HG02852 (cell line): ENCODE data around the gene CTRL.
"Not testable (repeated sequence)": the region's sequence is repeated elsewhere in the genome, so short reads cannot be mapped to it uniquely, and the experiment has no call there.

Source experiments
- ATAC-seq: cut with Tn5 transposase; IDR thresholded peaks from one replicate; pipeline ENCODE4 v1.9.1; 2021; ENCODE audit warnings: mild to moderate bottlenecking, moderate library complexity; ENCODE audit not compliant: unreplicated experiment

Gene CTRL

GRCh38 chr16:67931712-67932461 lies at the start of gene CTRL:
Gene CTRL (minus strand): TSS chr16:67931862. CDS start chr16:67931852, 10 bp downstream.
- ATAC-seq: no peak

- ATAC-seq: no peak
Measured at GRCh38 chr16:67979955-67980678, 48.5 kb upstream of the CTRL start, which contains the start of gene DPEP3. Gene DPEP3 (minus strand): TSS chr16:67980499. CDS start chr16:67980380, 119 bp downstream.

GRCh38 chr16:67977469-67978227 lies 46.0 kb upstream of the CTRL start:
- ATAC-seq: no peak

- no peak for ATAC-seq
Measured at GRCh38 chr16:67977005-67977404, 45.3 kb upstream of the CTRL start.

GRCh38 chr16:67976205-67976604 lies 44.5 kb upstream of the CTRL start:
- no peak for ATAC-seq

GRCh38 chr16:67975321-67976105 lies 43.9 kb upstream of the CTRL start:
- peak; percentile 74 for ATAC-seq

- ATAC-seq: not testable (repeated sequence)
Measured at GRCh38 chr16:67972285-67972684, 40.6 kb upstream of the CTRL start.

- no peak for ATAC-seq
Measured at GRCh38 chr16:67971111-67971510, 39.4 kb upstream of the CTRL start.

GRCh38 chr16:67969254-67970039 lies 37.8 kb upstream of the CTRL start:
- ATAC-seq: no peak

GRCh38 chr16:67968400-67969253 lies 37.0 kb upstream of the CTRL start, which contains the start of gene SLC12A4:
Gene SLC12A4 (minus strand): TSS chr16:67968637. CDS start chr16:67968553, 84 bp downstream.
- ATAC-seq: peak; percentile 68

GRCh38 chr16:67967958-67968399 lies 36.3 kb upstream of the CTRL start:
- ATAC-seq: peak; percentile 26

- no peak for ATAC-seq
Measured at GRCh38 chr16:67967183-67967957, 35.7 kb upstream of the CTRL start.

- no peak for ATAC-seq
Measured at GRCh38 chr16:67966549-67967182, 35.0 kb upstream of the CTRL start.

GRCh38 chr16:67965668-67966548 lies 34.2 kb upstream of the CTRL start:
- ATAC-seq: no peak

GRCh38 chr16:67964477-67965131 lies 32.9 kb upstream of the CTRL start:
- ATAC-seq: no peak
